SKM-1 treated with dmso at 0.1 percent for 144 hours (cell line): ENCODE data around the gene MYH13.

Experiments used
- DNase-seq: peaks from one replicate; lab custom pipeline; 2025; ENCODE audit not compliant: unreplicated experiment; lab: John Stamatoyannopoulos, UW

Gene MYH13

DNA sequence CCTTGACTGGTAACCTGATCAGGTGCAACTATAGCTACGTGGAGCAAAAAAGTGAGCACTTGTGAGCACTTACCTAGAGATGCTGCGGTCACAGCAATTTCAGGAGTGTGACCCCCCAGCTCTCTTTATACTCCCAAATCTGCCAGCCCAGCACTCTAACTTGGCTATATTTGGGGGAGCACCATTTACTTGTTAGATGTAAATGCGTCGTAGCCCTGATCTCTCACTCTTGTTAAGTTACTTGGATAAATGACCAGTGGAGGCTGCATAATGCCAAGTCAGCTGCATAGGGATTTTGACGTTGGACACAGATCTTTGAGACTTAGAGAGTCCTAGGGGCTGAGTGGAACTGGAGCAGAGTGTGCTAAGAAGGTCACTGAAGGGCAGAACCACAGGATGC lies at the start of gene MYH13:
MYH13 (minus strand) TSS at position 101 of the 400 bp plus-strand sequence. CDS start 8,476 bp downstream, outside the sequence.
- no peak for DNase-seq

DNA sequence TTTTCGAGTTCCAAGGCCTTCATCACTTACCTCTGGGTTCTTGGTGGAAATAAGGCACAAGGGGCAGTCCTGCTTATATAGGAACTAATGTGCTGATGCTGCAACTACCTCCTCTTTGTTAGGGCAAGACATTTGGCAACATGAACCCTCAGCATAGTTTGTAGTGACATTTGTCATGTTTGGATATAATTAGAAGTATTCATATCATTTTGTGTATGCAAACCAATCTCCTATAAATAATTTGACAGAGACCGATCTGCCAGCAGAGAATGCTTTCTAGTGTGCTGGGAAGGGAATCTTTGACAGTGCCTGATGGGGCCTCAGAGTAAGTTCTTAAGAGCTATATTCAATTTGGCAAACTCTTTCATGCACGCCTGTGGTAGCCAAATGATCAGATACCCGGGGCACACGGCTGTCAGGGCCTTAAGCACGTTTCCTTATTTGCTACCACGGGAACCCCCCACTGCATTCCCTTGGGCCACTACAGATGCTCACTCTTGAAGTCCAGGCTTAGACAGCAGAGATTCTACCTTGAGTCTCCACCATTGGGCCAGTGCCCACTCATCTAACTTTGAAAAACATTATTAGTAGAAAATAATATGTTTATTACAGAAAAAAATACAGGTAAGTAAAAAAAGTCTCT lies 49.2 kb upstream of the MYH13 start, which contains the start of gene MYH8:
MYH8 (minus strand) TSS at position 51 of the 643 bp plus-strand sequence. CDS start 1,723 bp downstream, outside the sequence.
- DNase-seq, result no peak

GRCh38 chr17:10421211-10421610 lies 48.4 kb upstream of the MYH13 start:
- no peak for DNase-seq

- no peak for DNase-seq
Measured at GRCh38 chr17:10420811-10421210, 48.0 kb upstream of the MYH13 start.

GRCh38 chr17:10417431-10417830 lies 44.6 kb upstream of the MYH13 start:
- no peak for DNase-seq

DNA sequence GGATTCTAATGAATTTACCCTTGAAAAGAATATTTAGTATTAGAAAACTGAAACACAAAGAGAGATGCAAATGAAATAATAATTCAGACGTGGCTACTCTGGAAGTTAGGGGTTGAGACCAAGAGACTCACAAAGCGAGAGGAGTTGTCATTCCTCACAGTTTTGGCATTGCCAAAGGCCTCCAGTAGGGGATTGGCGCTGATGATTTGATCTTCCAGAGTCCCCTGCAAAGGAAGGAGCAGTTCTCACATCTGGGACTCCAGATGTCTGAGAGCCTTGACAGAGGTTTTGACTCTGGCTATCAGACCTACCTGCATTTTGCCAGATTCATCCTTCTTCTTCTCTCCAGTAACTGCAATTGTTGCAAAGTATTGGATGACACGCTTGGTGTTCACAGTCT lies 42.4 kb upstream of the MYH13 start:
- DNase-seq, result no peak

GRCh38 chr17:10403589-10403988 lies 30.8 kb upstream of the MYH13 start:
- DNase-seq, result no peak

- no peak for DNase-seq
Measured at GRCh38 chr17:10398352-10398751, 25.5 kb upstream of the MYH13 start.

DNA sequence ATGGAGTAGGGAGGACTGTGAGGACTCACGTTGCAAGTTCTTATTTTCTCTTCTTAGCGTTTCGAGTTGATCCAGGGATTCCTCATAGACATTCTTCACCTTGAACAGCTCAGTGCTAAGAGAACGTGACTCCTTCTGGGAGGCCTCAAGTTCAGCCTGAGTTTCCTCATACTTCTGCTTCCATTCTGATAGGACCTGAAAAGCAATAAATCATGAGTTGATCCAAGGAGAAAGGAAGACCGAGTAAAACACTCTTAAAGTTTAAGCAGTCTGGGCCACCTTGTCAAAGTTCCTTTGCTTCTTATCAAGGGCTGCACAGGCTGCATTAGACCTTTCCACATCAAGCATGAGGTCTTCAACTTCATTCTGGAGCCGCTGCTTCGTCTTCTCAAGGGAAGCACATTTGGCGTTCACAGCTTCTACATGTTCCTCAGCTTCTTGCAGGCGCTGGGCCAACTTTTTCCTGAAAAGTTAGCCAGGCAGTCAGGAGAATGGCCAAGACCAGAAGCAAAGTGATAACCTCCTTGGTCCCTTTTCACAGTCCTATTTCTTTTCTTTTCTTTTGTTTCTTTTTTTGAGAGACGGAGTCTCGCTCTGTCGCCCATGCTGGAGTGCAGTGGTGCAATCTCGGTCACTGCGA lies 23.8 kb upstream of the MYH13 start:
- no peak for DNase-seq

- no peak for DNase-seq
Measured at GRCh38 chr17:10394201-10394887, 21.5 kb upstream of the MYH13 start.

GRCh38 chr17:10392880-10393279 lies 20.1 kb upstream of the MYH13 start:
- DNase-seq, result no peak

DNA sequence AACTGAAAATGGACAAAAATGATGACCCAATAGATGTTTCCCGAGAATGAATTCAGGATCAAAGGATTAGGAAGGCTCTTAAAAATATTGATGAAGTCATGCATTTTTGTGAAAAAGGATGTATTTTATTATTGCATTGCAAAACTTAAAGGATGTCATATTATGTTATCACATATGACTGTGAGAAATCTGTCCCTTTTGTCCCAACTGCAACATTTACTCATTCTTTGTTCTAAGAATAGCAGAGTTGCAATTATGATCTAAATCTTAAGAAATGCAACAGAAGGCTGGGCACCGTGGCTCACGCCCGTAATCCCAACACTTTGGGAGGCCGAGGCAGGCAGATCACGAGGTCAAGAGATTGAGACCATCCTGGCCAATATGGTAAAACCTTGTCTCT lies 13.1 kb upstream of the MYH13 start:
- no peak for DNase-seq

- DNase-seq, result no peak
Measured at GRCh38 chr17:10384175-10384574, 11.4 kb upstream of the MYH13 start.

DNA sequence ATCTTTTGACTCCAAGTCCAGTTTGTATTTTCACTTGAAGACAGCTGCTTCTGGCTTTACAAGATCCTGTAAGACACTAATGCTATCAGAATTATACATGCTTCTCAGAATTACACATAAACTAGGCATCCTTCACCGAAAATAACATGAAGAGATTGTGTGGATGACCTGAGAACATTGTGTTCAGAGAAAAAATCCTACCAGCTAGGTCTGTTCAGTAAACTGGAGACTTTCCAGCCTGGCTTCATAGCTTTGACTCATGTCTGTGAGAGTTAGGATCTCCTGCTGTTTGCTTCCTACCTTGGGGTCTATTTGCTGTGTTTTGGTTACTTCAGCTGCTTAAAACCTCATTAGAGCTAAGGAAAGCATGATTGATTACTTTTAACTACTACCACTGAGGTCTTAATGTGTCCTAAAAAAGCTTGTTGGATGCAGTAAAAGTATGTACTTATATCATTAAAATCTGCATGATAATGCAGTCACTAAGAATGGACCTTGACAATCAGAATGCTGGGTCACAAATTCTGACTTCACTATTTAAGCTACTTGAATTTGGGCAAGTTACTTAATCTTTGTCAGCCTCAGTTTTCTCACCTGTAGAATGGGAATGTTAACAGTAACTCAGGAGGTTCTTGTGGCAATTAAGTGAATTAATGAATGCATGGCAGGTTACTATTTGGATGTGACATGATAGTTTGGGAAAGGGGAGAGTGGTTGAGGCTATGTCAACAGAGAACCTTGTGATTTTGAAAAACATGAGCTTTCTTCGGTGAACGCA lies 8.0 kb upstream of the MYH13 start:
- no peak for DNase-seq

DNA sequence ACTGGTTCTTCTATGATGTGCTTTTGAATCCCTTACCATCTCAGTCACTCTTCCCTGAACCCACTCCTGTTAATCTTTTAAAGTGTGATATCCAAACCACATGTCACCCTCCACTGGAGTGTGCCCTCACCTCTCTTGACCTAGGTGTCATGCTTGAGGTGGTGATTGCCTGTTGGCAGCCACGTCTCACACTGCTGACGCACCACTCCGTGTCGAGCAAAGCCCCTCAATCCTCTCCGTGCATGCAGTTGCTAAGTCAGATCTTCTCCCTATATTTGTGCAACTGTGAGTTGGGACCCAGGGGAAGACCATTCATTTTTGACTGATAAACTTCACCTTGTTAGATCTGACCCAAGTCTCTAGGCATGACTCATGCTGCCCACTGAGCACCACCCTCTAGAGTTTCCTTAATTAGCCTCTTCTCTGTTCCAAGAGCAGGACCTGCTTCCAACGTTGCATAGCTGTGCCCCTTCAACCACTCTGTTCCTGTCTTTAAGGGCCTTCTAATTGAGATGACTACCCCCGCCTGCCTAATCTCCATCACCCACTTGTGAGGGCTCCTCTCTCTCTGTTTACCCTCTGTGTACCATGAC lies 2.7 kb downstream of the MYH13 start:
- DNase-seq, result no peak

DNA sequence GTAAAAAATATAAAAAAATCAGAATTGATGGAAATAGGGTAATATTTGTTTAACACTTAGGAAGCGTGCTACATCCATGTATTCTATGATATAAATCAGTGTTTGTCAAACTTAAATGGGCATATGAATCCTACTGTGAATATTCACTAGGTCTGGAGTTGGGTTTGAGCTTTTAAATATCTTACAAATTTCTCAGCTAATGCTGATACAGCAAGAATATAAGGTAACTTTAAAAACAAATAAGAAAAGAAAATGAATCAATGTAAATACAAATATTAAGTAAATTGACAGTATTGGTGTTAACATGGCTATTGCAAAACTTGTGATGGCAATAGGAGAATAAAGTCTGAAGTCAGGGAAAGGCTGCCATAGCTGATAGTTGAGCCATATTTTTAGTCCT lies 3.6 kb downstream of the MYH13 start:
- DNase-seq, result no peak

- DNase-seq, result no peak
Measured at GRCh38 chr17:10368561-10368960, 4.2 kb downstream of the MYH13 start.

- DNase-seq, result no peak
Measured at GRCh38 chr17:10360578-10360977, 12.2 kb downstream of the MYH13 start.

DNA sequence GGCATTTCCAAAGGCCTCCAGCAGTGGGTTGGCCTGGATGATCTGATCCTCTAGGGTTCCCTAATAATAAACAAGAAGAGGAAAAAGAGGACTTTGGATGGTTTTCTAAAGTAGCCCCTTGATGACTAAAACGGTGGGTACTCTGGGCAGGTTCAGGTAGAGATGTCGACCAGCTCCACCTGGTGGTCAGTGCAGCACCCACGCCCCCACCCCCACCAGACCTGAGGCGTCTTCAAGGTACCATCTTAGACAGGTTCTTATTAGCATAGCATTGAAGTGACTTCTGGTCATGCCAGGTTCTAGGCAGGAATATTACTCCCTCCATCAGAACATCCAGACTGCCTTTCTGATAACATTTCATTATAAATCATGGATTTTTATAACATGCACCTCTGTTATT lies 15.0 kb downstream of the MYH13 start:
- DNase-seq, result no peak

- DNase-seq, result no peak
Measured at GRCh38 chr17:10354651-10355050, 18.2 kb downstream of the MYH13 start.

DNA sequence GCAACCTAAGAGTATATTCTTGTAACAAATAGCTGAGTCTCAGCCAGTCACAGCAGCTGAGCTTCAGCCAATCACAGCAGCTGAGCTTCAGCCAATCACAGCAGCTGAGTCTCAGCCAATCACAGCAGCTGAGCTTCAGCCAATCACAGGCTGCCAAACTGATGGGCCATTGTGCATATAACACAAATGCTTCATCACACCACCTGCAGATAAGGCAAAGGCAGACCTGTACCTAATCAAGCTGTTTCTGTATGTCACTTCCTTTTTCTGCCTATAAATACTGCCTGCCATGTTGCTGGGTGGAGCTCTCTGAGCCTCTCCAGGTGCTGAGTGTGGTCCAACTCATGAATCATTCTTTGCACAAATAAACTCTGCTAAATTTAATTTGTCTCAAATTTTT lies 19.9 kb downstream of the MYH13 start:
- no peak for DNase-seq
